HG02571 (cell line): ENCODE measurements around the gene PCDHA8.
"Not testable (repeated sequence)": the region's sequence is repeated elsewhere in the genome, so short reads cannot be mapped to it uniquely, and the experiment has no call there.

Experiments used
- ATAC-seq: cut with Tn5 transposase; IDR thresholded peaks from one replicate; pipeline ENCODE4 v1.9.1; 2021; ENCODE audit warnings: mild to moderate bottlenecking, moderate library complexity; ENCODE audit not compliant: unreplicated experiment

The PCDHA8 gene

GRCh38 chr5:140840978-140841962, at the start of gene PCDHA8:
Gene PCDHA8, plus strand, starts transcription at chr5:140841187. Its CDS starts 135 bp downstream, at chr5:140841322.
- no peak for ATAC-seq

- no peak for ATAC-seq
Measured at GRCh38 chr5:140794595-140795258, 46.3 kb upstream of the PCDHA8 start, which contains the start of gene PCDHA2. Gene PCDHA2, plus strand, starts transcription at chr5:140794852.

GRCh38 chr5:140795259-140795641, 45.7 kb upstream of the PCDHA8 start:
- no peak for ATAC-seq

GRCh38 chr5:140796072-140796717, 44.8 kb upstream of the PCDHA8 start:
- not testable (repeated sequence) for ATAC-seq

- no peak for ATAC-seq
Measured at GRCh38 chr5:140796718-140797095, 44.3 kb upstream of the PCDHA8 start.

- ATAC-seq: no peak
Measured at GRCh38 chr5:140800816-140801493, 40.0 kb upstream of the PCDHA8 start, which contains the start of gene PCDHA3. Gene PCDHA3, plus strand, starts transcription at chr5:140801057.

- ATAC-seq: no peak
Measured at GRCh38 chr5:140801494-140801841, 39.5 kb upstream of the PCDHA8 start.

- ATAC-seq: not testable (repeated sequence)
Measured at GRCh38 chr5:140802381-140802780, 38.6 kb upstream of the PCDHA8 start.

GRCh38 chr5:140802781-140803271, 38.2 kb upstream of the PCDHA8 start:
- ATAC-seq: no peak

GRCh38 chr5:140806834-140807775, 33.9 kb upstream of the PCDHA8 start, which contains the start of gene PCDHA4:
Gene PCDHA4, plus strand, starts transcription at chr5:140807068.
- no peak for ATAC-seq

- ATAC-seq: not testable (repeated sequence)
Measured at GRCh38 chr5:140808241-140808888, 32.6 kb upstream of the PCDHA8 start.

- no peak for ATAC-seq
Measured at GRCh38 chr5:140808889-140809291, 32.1 kb upstream of the PCDHA8 start.

GRCh38 chr5:140821375-140822280, 19.4 kb upstream of the PCDHA8 start, which contains the start of gene PCDHA5:
Gene PCDHA5, plus strand, starts transcription at chr5:140821613.
- no peak for ATAC-seq

GRCh38 chr5:140822281-140822629, 18.7 kb upstream of the PCDHA8 start:
- ATAC-seq: no peak

- ATAC-seq: not testable (repeated sequence)
Measured at GRCh38 chr5:140822969-140823368, 18.0 kb upstream of the PCDHA8 start.

GRCh38 chr5:140823475-140823874, 17.5 kb upstream of the PCDHA8 start:
- no peak for ATAC-seq

- ATAC-seq: no peak
Measured at GRCh38 chr5:140827704-140828361, 13.2 kb upstream of the PCDHA8 start, which contains the start of gene PCDHA6. Gene PCDHA6, plus strand, starts transcription at chr5:140827960. Its CDS starts 132 bp downstream, at chr5:140828092.
